ENCODE data around the gene HELZ2.
"Not testable (repeated sequence)": the region's sequence is repeated elsewhere in the genome, so short reads cannot be mapped to it uniquely, and the experiment has no call there.

The HELZ2 gene

GRCh38 chr20:63574156-63574828 lies at the start of gene HELZ2:
Gene HELZ2 (minus strand): TSS chr20:63574239. CDS start chr20:63572385, 1,854 bp downstream.
- Histone ChIP-seq H3K27me3 (ENCODE audit: control insufficient read depth, insufficient read depth, low read length) (peaks cover 3% of the 10 kb centered on the region), H3K4me3 (ENCODE audit: low read length) (peak within 1 kb of the TSS; percentile 89), H3K9ac (ENCODE audit: low read length) (peak within 1 kb of the TSS; percentile 97), H3K36me3 (ENCODE audit: control insufficient read depth, insufficient read depth, low read length) (no peaks in the 10 kb centered on the region), H3K27ac (ENCODE audit: low read depth, low read length) (peak within 1 kb of the TSS; percentile 68), H3K4me1 (ENCODE audit: control insufficient read depth, insufficient read depth, low read length) (peaks cover 6% of the 10 kb centered on the region)

GRCh38 chr20:63622732-63623131 lies 48.7 kb upstream of the HELZ2 start:
- no peaks in the 10 kb centered on the region for H3K4me1 ChIP-seq (ENCODE audit: control insufficient read depth, insufficient read depth, low read length)
- no peak overlapping the region for H3K4me3 ChIP-seq (ENCODE audit: low read length)
- H3K27me3 ChIP-seq (ENCODE audit: control insufficient read depth, insufficient read depth, low read length), result no peaks in the 10 kb centered on the region
- H3K27ac ChIP-seq (ENCODE audit: low read depth, low read length), result no peak overlapping the region
- H3K36me3 ChIP-seq (ENCODE audit: control insufficient read depth, insufficient read depth, low read length), result peaks cover 13% of the 10 kb centered on the region
- H3K9ac ChIP-seq (ENCODE audit: low read length), result no peak overlapping the region

- H3K36me3 ChIP-seq (ENCODE audit: control insufficient read depth, insufficient read depth, low read length), result peaks cover 15% of the 10 kb centered on the region
- no peak overlapping the region for H3K9ac ChIP-seq (ENCODE audit: low read length)
- H3K4me3 ChIP-seq (ENCODE audit: low read length), result no peak overlapping the region
- H3K4me1 ChIP-seq (ENCODE audit: control insufficient read depth, insufficient read depth, low read length), result no peaks in the 10 kb centered on the region
- H3K27me3 ChIP-seq (ENCODE audit: control insufficient read depth, insufficient read depth, low read length), result no peaks in the 10 kb centered on the region
- H3K27ac ChIP-seq (ENCODE audit: low read depth, low read length), result no peak overlapping the region
Observed at GRCh38 chr20:63622096-63622495, 48.1 kb upstream of the HELZ2 start.

GRCh38 chr20:63620991-63621390 lies 47.0 kb upstream of the HELZ2 start:
- no peak overlapping the region for H3K4me3 ChIP-seq (ENCODE audit: low read length)
- no peak overlapping the region for H3K27ac ChIP-seq (ENCODE audit: low read depth, low read length)
- H3K4me1 ChIP-seq (ENCODE audit: control insufficient read depth, insufficient read depth, low read length), result no peaks in the 10 kb centered on the region
- H3K9ac ChIP-seq (ENCODE audit: low read length), result no peak overlapping the region
- peaks cover 17% of the 10 kb centered on the region for H3K36me3 ChIP-seq (ENCODE audit: control insufficient read depth, insufficient read depth, low read length)
- no peaks in the 10 kb centered on the region for H3K27me3 ChIP-seq (ENCODE audit: control insufficient read depth, insufficient read depth, low read length)

GRCh38 chr20:63619505-63619904 lies 45.5 kb upstream of the HELZ2 start:
- no peak overlapping the region for H3K27ac ChIP-seq (ENCODE audit: low read depth, low read length)
- H3K36me3 ChIP-seq (ENCODE audit: control insufficient read depth, insufficient read depth, low read length), result peaks cover 17% of the 10 kb centered on the region

DNA sequence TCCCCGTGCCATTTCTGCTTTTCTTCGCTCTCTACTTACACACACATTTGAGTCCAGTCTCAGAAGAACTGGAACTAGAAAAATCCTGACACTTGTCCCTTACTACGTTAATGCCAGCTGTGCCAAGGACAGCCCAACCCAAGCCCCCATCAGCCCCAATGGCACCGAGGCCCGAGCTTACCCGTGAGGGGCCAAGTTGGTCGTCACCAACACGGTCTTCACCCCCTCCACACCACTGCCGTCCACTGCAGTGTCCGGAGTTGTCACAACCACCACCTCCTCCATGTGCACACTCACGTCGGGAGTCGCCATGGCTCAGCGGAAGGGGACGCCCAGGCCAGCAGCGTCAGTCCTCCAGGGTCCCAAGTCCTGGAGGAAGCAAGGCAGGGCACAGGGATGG lies 45.0 kb upstream of the HELZ2 start:
- peaks cover 17% of the 10 kb centered on the region for H3K36me3 ChIP-seq (ENCODE audit: control insufficient read depth, insufficient read depth, low read length)
- no peak overlapping the region for H3K4me3 ChIP-seq (ENCODE audit: low read length)
- H3K4me1 ChIP-seq (ENCODE audit: control insufficient read depth, insufficient read depth, low read length), result no peaks in the 10 kb centered on the region
- no peak overlapping the region for H3K27ac ChIP-seq (ENCODE audit: low read depth, low read length)
- no peak overlapping the region for H3K9ac ChIP-seq (ENCODE audit: low read length)
- H3K27me3 ChIP-seq (ENCODE audit: control insufficient read depth, insufficient read depth, low read length), result no peaks in the 10 kb centered on the region

More at GRCh38 chr20:63619505-63619904, 45.5 kb upstream of the HELZ2 start:
- no peaks in the 10 kb centered on the region for H3K4me1 ChIP-seq (ENCODE audit: control insufficient read depth, insufficient read depth, low read length)
- no peak overlapping the region for H3K4me3 ChIP-seq (ENCODE audit: low read length)
- H3K9ac ChIP-seq (ENCODE audit: low read length), result no peak overlapping the region
- no peaks in the 10 kb centered on the region for H3K27me3 ChIP-seq (ENCODE audit: control insufficient read depth, insufficient read depth, low read length)

DNA sequence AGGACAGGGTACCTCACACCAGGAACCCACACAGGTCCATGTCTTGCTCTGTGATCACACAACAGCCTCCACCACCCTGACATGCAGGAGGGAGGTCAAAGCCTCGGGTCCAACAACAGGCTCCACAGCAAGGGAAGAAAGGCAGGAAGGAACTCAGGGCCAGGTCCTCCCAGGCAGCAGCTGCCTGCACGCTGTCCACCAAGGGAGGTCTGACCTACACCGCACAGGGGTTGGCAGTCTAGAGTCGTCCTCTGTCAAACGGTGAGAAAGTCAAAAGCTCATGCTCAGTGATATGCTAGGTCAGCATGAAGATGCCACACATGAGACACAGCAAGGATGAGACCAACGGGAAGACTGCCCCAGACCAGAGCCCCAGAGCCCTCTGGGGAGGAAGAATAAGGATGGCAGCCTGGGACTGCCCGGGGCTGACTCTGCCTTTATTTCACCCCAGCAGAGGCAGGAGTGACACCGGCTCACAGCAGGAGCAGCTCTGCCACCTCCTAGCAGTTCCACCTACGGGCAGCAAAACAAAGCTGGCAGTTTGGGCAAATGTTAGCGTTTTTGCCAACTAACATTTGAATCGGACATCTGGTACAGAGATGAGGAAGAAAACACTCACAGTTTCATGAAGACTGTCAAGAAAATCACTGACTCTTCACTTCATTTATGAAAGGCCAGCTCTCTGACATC lies 44.4 kb upstream of the HELZ2 start:
- Histone ChIP-seq H3K9ac (ENCODE audit: low read length) (no peak overlapping the region), H3K27ac (ENCODE audit: low read depth, low read length) (no peak overlapping the region), H3K36me3 (ENCODE audit: control insufficient read depth, insufficient read depth, low read length) (peaks cover 17% of the 10 kb centered on the region), H3K4me1 (ENCODE audit: control insufficient read depth, insufficient read depth, low read length) (no peaks in the 10 kb centered on the region), H3K4me3 (ENCODE audit: low read length) (no peak overlapping the region), H3K27me3 (ENCODE audit: control insufficient read depth, insufficient read depth, low read length) (no peaks in the 10 kb centered on the region)

GRCh38 chr20:63617876-63618265 lies 43.8 kb upstream of the HELZ2 start:
- Histone ChIP-seq H3K9ac (ENCODE audit: low read length) (no peak overlapping the region), H3K4me3 (ENCODE audit: low read length) (no peak overlapping the region), H3K36me3 (ENCODE audit: control insufficient read depth, insufficient read depth, low read length) (peaks cover 17% of the 10 kb centered on the region), H3K4me1 (ENCODE audit: control insufficient read depth, insufficient read depth, low read length) (no peaks in the 10 kb centered on the region), H3K27me3 (ENCODE audit: control insufficient read depth, insufficient read depth, low read length) (no peaks in the 10 kb centered on the region), H3K27ac (ENCODE audit: low read depth, low read length) (no peak overlapping the region)

GRCh38 chr20:63617092-63617875 lies 43.2 kb upstream of the HELZ2 start:
- Histone ChIP-seq H3K4me1 (ENCODE audit: control insufficient read depth, insufficient read depth, low read length) (no peaks in the 10 kb centered on the region), H3K27me3 (ENCODE audit: control insufficient read depth, insufficient read depth, low read length) (no peaks in the 10 kb centered on the region), H3K4me3 (ENCODE audit: low read length) (no peak overlapping the region), H3K27ac (ENCODE audit: low read depth, low read length) (no peak overlapping the region), H3K9ac (ENCODE audit: low read length) (no peak overlapping the region), H3K36me3 (ENCODE audit: control insufficient read depth, insufficient read depth, low read length) (peaks cover 17% of the 10 kb centered on the region)

GRCh38 chr20:63613863-63614594 lies 40.0 kb upstream of the HELZ2 start:
- not testable (repeated sequence) for H3K4me1 ChIP-seq (ENCODE audit: control insufficient read depth, insufficient read depth, low read length); H3K27me3 ChIP-seq (ENCODE audit: control insufficient read depth, insufficient read depth, low read length); H3K9ac ChIP-seq (ENCODE audit: low read length); H3K4me3 ChIP-seq (ENCODE audit: low read length); H3K27ac ChIP-seq (ENCODE audit: low read depth, low read length)
- H3K36me3 ChIP-seq (ENCODE audit: control insufficient read depth, insufficient read depth, low read length), result peaks cover 13% of the 10 kb centered on the region

DNA sequence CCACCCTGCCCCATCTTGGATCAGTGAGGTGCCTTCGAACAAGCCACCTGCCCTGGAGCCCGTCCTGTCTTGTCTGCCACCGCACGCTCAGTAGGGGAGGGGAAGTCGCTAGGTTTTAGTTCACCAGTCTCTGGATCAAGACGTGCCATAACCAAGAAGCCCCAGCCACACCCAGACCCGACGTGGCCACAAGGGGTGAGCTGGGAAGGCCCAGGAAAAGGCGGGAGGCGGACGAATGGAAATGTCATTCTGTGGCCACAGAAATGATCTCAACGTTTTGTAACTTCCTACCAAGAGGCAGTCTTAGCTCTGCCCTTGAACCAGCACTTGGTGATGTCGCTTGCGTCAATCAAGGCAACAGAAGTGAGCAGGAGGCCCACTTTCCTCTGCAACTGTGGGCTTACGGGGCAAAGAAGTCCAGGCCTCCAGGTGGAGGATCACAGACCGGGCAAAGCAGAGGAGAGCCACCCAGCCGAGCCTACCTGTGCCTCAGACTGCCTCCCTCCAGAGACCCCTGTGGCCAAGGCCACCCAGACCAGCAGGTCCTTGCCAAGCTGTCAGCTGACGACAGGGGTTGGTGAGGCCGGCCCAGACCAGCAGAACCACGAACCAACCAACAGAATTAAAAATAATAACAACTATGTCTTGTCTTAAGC lies 38.4 kb upstream of the HELZ2 start:
- Histone ChIP-seq H3K36me3 (ENCODE audit: control insufficient read depth, insufficient read depth, low read length) (peaks cover 4% of the 10 kb centered on the region), H3K4me1 (ENCODE audit: control insufficient read depth, insufficient read depth, low read length) (no peaks in the 10 kb centered on the region), H3K4me3 (ENCODE audit: low read length) (no peak overlapping the region), H3K27ac (ENCODE audit: low read depth, low read length) (no peak overlapping the region), H3K9ac (ENCODE audit: low read length) (no peak overlapping the region), H3K27me3 (ENCODE audit: control insufficient read depth, insufficient read depth, low read length) (no peaks in the 10 kb centered on the region)

DNA sequence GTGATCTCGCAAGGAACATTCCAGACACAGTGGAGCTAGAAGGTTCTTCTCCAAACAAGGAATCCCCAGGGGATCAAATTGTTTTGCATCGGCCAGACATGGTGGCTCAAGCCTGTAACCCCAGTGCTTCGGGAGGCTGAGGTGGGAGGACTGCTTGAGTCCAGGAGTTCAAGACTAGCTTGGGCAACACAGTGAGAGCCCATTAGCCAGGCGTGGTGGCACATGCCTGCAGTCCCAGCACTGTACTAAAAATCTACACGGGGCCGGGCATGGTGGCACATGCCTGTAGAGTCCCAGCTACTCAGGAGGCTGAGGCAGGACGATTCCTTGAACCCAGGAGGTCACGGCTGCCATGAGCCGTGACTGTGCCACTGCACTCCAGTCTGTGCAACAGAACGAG lies 37.6 kb upstream of the HELZ2 start:
- H3K4me3 ChIP-seq (ENCODE audit: low read length), result no peak overlapping the region
- no peaks in the 10 kb centered on the region for H3K27me3 ChIP-seq (ENCODE audit: control insufficient read depth, insufficient read depth, low read length)
- H3K9ac ChIP-seq (ENCODE audit: low read length), result no peak overlapping the region
- no peaks in the 10 kb centered on the region for H3K4me1 ChIP-seq (ENCODE audit: control insufficient read depth, insufficient read depth, low read length)
- no peaks in the 10 kb centered on the region for H3K36me3 ChIP-seq (ENCODE audit: control insufficient read depth, insufficient read depth, low read length)
- no peak overlapping the region for H3K27ac ChIP-seq (ENCODE audit: low read depth, low read length)
